HG03520 (cell line): ENCODE data around the gene LMAN1L.

ENCODE experiments used
- ATAC-seq: cut with Tn5 transposase; IDR thresholded peaks from one replicate; pipeline ENCODE4 v1.9.1; 2021; ENCODE audit warnings: mild to moderate bottlenecking, moderate library complexity; ENCODE audit not compliant: unreplicated experiment

The LMAN1L gene

DNA sequence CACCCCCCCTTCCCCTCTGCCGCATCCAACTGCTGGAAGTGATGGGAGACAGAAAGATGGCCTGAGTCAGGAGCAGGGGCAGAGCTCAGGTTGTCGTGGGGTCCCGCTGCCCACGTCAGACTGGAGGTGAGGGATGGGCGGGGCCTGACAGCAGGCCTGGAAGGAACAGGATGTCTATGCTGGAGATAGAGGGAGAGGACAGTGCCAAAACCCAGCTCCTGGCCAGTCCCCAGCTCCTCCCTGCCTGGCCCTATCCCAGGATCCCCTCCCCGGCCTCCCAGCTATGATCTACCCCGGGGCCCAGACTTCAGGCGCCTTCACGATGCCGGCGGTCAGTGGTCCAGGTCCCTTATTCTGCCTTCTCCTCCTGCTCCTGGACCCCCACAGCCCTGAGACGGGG, at the start of gene LMAN1L:
TSS of gene LMAN1L (plus strand) at position 303 of the 400 bp plus-strand sequence. CDS start at position 323, 20 bp downstream.
- no peak for ATAC-seq

- no peak for ATAC-seq
Measured at GRCh38 chr15:74763416-74763815, 49.2 kb upstream of the LMAN1L start.

GRCh38 chr15:74767167-74768098, 45.2 kb upstream of the LMAN1L start:
- no peak for ATAC-seq

GRCh38 chr15:74768099-74768770, 44.4 kb upstream of the LMAN1L start:
- no peak for ATAC-seq

DNA sequence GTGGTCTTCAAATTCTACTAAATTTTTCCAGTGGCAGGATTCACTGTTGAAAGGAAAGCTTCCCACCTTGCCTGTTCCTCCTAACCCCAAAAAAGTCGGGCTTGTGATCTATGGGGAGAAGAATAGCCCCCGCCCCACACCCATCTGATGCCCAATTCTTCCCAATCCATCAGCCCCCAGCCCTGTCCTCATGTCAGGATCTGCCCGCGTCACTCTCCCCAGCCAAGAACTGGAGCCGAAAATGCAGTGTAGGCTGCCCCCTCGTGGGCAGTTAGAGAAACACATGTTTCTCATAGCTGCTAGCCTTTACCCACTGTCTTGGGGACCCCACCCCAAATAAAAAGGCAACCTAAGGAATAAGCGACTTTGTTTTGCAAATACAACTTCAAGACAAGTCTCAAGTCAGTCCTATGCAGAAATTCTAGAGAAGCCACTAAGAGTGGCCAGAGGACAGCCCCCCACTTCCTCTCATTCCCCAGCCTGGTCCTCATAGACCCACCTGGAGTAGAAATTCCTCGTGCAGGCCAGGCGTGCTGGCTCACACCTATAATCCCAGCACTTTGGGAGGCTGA, 43.8 kb upstream of the LMAN1L start:
- no peak for ATAC-seq

- no peak for ATAC-seq
Measured at GRCh38 chr15:74769463-74770025, 43.1 kb upstream of the LMAN1L start.

GRCh38 chr15:74770211-74770903, 42.3 kb upstream of the LMAN1L start:
- ATAC-seq = no peak

GRCh38 chr15:74773329-74773728, 39.3 kb upstream of the LMAN1L start:
- ATAC-seq = no peak

GRCh38 chr15:74773731-74774252, 38.8 kb upstream of the LMAN1L start:
- ATAC-seq = no peak

DNA sequence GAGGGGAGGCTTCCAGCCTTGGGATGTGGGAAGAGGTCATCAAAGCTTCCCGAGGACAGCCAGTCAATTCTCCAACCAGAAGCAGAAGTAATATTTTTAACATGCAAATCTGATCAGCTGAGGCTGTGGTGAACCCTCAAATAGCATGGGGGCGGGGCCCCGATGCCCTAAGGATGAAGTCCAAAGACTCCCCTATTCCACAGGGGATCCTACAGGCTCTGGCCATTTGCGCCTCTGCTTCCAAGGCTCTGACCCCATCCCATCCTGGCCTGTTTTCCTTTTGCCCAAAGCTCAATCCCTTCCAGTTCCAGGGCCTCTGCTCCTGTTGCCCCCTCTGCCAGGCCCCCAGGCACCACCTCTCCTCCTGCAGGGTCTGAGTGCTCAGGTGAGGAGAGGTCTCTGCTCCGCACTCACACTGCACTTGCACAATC, 37.5 kb upstream of the LMAN1L start:
- ATAC-seq = no peak

DNA sequence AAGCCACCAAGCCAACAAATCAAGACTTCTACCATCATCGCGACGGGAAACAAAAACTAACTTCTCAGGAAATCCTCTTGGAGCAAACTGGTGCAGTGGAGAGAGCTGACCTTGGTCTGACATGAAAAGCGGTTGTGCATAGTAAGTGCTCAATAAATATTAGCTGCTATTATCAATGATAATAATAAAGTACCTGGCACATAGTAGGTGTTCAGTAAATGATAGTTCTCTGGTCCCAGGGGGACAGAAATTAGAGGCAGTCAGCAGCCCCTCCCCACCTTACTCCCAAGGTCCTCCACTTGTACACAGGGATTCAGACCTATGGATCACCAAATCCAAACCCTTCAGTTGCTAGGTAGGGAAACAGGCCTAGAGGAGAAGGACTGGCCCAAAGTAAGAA, 36.7 kb upstream of the LMAN1L start:
- no peak for ATAC-seq

DNA sequence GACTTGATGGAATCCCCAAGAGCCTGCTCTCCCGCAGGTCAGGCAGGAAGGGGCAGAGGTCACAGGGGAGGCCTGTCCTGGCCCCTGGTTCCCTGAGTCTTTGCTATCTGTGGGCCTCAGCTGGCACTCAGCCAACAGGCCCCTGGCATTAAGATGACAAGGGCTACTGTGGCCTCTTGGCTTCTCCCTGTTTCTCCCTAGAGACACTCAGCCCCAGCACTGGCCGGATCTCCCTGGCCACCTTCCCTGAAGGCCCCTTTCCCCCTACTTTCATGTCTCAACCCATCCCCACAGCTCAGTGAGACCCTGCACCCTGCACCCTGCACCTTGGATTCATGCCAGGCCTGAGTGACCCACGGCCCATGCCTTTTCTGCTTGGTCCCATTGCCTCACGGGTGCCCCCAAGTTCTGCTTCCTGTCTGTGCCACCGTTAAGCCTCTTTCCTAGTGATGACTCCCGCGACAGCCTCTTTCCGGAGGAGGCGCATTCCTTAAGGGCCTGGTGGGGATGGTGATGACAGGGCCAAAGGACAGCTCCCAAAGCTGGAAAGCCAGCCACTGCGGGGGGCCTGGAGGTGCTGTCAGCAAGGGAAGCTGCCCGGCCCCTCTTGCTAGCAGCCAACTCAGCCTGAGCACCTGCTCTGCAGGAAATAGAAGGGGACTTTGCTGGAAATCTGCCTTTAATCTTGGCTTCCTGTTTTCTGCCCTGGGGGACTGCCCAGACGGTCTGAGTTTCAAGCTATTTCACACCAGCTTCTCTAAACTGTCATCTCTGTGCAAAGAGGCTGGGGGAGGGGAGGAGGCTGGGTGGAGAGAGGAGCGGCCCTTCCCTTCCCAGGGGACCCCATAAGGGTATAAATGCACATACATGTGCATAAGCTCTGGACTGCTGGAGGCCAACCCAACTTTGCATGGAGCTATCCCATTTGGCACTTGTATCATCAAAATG, 35.5 kb upstream of the LMAN1L start:
- no peak for ATAC-seq

DNA sequence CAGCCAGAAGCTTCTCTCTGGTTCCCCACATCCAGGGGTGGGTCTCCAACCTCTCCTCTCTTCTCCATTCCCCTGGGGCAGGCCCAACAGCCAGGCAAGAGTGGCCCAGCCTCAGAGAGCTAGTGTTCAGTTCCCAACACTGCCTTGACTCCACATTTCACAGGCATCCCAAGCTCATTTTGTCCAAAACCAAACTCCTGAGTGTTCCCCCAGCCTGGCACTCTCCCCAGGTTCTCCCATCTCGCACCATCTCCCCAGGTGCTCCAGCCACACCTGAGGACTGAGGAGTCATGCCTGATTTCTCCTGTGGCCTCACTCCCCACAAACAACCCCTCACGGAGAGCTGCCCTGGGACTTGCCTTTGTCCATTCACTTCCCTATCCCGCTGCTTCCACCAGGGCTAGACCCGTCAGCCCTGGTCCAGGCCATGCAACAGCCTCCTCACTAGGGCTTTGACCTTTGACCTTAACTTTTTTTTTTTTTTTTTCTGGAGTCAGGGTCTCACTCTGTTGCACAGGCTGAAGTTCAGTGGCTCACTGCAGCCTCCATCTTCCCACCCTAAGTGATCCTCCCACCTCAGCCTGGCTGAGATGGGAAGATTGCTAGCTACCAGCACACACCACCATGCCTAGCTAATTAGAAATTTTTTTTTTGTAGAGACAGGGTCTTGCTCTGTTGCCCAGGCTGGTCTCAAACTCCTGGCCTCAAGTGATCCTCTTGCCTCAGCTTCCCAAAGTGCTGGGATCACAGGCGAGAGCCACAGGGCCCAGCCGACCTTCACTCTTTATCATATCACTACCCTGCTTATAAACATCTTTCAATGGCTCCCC, 34.7 kb upstream of the LMAN1L start:
- no peak for ATAC-seq

DNA sequence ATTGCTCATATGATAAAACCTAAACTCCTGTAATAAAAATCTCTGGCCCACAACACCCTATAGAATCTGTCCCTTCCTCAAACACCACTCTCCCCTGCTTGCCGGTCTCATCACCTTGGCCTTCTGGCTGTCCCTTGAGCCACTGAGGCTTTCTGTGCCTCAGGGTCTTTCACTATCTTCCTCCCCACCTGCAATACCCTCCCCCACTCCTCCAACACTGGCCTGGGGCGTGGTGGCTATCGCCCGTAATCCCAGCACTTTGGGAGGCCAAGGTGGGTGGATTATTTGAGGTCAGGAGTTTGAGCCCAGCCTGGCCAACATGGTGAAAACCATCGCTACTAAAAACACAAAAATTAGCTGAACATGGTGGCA, 34.0 kb upstream of the LMAN1L start:
- ATAC-seq = no peak

DNA sequence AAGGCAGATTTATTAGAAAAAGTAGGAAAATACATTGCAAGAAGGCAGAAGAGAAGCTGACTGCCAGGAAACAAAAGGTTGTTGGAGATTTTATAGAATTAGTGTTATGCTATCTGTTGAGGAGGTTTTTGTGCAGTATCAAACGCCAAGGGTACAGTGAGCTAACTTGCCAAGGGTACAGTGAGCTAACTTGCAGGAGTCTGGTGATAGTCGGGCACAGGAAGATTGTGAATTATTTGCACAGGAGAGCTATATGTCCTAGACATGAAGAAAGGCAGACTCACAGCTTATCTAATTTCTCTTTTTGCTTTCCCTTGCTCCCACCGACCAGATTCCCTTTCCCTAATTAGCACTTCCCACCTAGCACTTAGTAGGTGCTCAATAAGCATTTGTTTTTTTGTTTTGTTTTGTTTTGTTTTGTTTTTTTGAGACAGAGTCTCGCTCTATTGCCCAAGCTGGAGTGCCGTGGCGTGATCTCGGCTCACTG, 33.4 kb upstream of the LMAN1L start:
- no peak for ATAC-seq

- no peak for ATAC-seq
Measured at GRCh38 chr15:74780523-74781430, 31.9 kb upstream of the LMAN1L start.
